CD14-positive monocyte (primary cell): ENCODE measurements around the gene TBX18. TPM values are rescaled to one million over a fixed set of nuclear protein-coding genes. Genes with fewer than 3 reads are reported as not detected.

ENCODE experiments used
- DNase-seq, 3 donors: peaks; one replicate each; pipeline ENCODE4 v3.0.0-alpha.2; 2011 to 2022
- H2AFZ ChIP-seq: 2 replicates; pipeline ENCODE4 v1.6.0; 2012; ENCODE audit warnings: mild to moderate bottlenecking, low read depth, low read length, inconsistent platforms; ENCODE audit not compliant: insufficient read depth, poor library complexity, severe bottlenecking
- H3K27ac ChIP-seq, 2 donors: 1 replicate in 1 of 2; 2 replicates in 1 of 2; pipeline ENCODE4 v1.5.1; 2012 to 2013; ENCODE audit warnings: low read length in 2 of 2, control low read depth in 1 of 2, inconsistent platforms in 1 of 2, low read depth in 1 of 2, mild to moderate bottlenecking in 1 of 2
- H3K27me3 ChIP-seq, 2 donors: one replicate each; pipeline versions ENCODE4 v1.6.0 to v1.6.1; 2011 to 2013; ENCODE audit warnings: low read length in 2 of 2; ENCODE audit not compliant: control insufficient read depth in 2 of 2, insufficient read depth in 2 of 2
- H3K36me3 ChIP-seq, 2 donors: replicated peaks in 1 of 2; 1 replicate in 1 of 2; 2 replicates in 1 of 2; pipeline versions ENCODE4 v1.5.1 to v1.6.1; 2012 to 2013; ENCODE audit warnings: low read length in 2 of 2, control low read depth in 1 of 2, inconsistent platforms in 1 of 2, mild to moderate bottlenecking in 1 of 2; ENCODE audit not compliant: insufficient read depth in 2 of 2, control insufficient read depth in 1 of 2
- H3K4me1 ChIP-seq, 2 donors: 1 replicate in 1 of 2; 2 replicates in 1 of 2; pipeline versions ENCODE4 v1.5.1 to v1.6.1; 2012 to 2013; ENCODE audit warnings: low read length in 2 of 2, control low read depth in 1 of 2, inconsistent platforms in 1 of 2, mild to moderate bottlenecking in 1 of 2, moderate library complexity in 1 of 2; ENCODE audit not compliant: insufficient read depth in 2 of 2, control insufficient read depth in 1 of 2
- H3K4me2 ChIP-seq: replicated peaks from 2 replicates; pipeline ENCODE3; 2012; ENCODE audit warnings: low read length, moderate library complexity, mild to moderate bottlenecking; ENCODE audit not compliant: poor library complexity, severe bottlenecking; ENCODE audit errors: extremely low read depth
- H3K4me3 ChIP-seq, 3 experiments: fragments of 200-600 bp in 1 of 3; sonication (generic) in 1 of 3; replicated peaks in 1 of 3; 1 replicate in 2 of 3; 2 replicates in 1 of 3; pipeline ENCODE4 v1.5.1; 2011 to 2013; ENCODE audit warnings: low read length in 3 of 3, mild to moderate bottlenecking in 3 of 3, control low read depth in 2 of 3, low read depth in 2 of 3, inconsistent platforms in 1 of 3, moderate library complexity in 1 of 3
- H3K79me2 ChIP-seq: 2 replicates; pipeline ENCODE4 v1.6.0; 2012; ENCODE audit warnings: mild to moderate bottlenecking, control low read depth, inconsistent platforms, low read length, moderate library complexity; ENCODE audit not compliant: insufficient read depth
- H3K9ac ChIP-seq: 2 replicates; pipeline ENCODE4 v1.6.0; 2017; ENCODE audit warnings: low read length, mild to moderate bottlenecking; ENCODE audit not compliant: insufficient read depth, poor library complexity, severe bottlenecking
- H3K9me3 ChIP-seq, 2 donors: replicated peaks in 1 of 2; 1 replicate in 1 of 2; 2 replicates in 1 of 2; pipeline versions ENCODE4 v1.5.1 to v1.6.1; 2012 to 2013; ENCODE audit warnings: low read length in 2 of 2, control low read depth in 1 of 2; ENCODE audit not compliant: control insufficient read depth in 1 of 2, insufficient read depth in 1 of 2
- H4K20me1 ChIP-seq: 2 replicates; pipeline ENCODE4 v1.6.0; 2012; ENCODE audit warnings: mild to moderate bottlenecking, low read length, control low read depth, moderate library complexity; ENCODE audit not compliant: insufficient read depth
- H3K27ac Mint-ChIP-seq, 7 donors: one replicate each; pipeline ENCODE4 v1.8.0; 2020; ENCODE audit warnings: mild to moderate bottlenecking in 7 of 7, mixed read lengths in 7 of 7, moderate library complexity in 6 of 7, inconsistent platforms in 2 of 7
- H3K27me3 Mint-ChIP-seq, 3 donors: one replicate each; pipeline ENCODE4 v1.8.0; 2021 to 2022; ENCODE audit warnings: low read depth in 3 of 3, mild to moderate bottlenecking in 3 of 3, mixed read lengths in 3 of 3, moderate library complexity in 3 of 3, inconsistent platforms in 1 of 3
- H3K36me3 Mint-ChIP-seq, 2 donors: one replicate each; pipeline ENCODE4 v1.8.0; 2020; ENCODE audit warnings: mixed read lengths in 2 of 2, inconsistent platforms in 1 of 2, mild to moderate bottlenecking in 1 of 2
- H3K4me1 Mint-ChIP-seq: one replicate; pipeline ENCODE4 v1.8.0; 2020; ENCODE audit warnings: mild to moderate bottlenecking, mixed read lengths
- H3K4me3 Mint-ChIP-seq, 2 donors: one replicate each; pipeline ENCODE4 v1.8.0; 2020; ENCODE audit warnings: mild to moderate bottlenecking in 2 of 2, mixed read lengths in 2 of 2, moderate library complexity in 1 of 2
- H3K9me3 Mint-ChIP-seq, 7 donors: one replicate each; pipeline ENCODE4 v1.8.0; 2020 to 2022; ENCODE audit warnings: mixed read lengths in 7 of 7, mild to moderate bottlenecking in 6 of 7, moderate library complexity in 6 of 7, inconsistent platforms in 2 of 7
- CTCF ChIP-seq: fragments of 200-600 bp; IDR thresholded peaks from one replicate; pipeline ENCODE4 v1.8.0; 2022; ENCODE audit warnings: antibody characterized with exemption, mild to moderate bottlenecking
- WGBS: methylation state at CpG from one replicate; pipeline ENCODE4 v1.1.5; 2013; ENCODE audit warnings: missing lambda C conversion rate; ENCODE audit not compliant: insufficient coverage; 5-methylcytosine and 5-hydroxymethylcytosine counted together
- intact Hi-C, 2 donors: fragments of 100-400 bp; cut with micrococcal nuclease; formaldehyde crosslinking; loops; one replicate each; pipeline versions ENCODE4 v1.15.0 to v1.15.1; 2023
- polyA plus RNA-seq, 3 donors: library from polyadenylated mRNA; depleted of rRNA in 1 of 3; unstranded in 2 of 3; stranded (reverse) in 1 of 3; fragments of 300-500 nt in 2 of 3; fragments of >200 nt in 1 of 3; fragmentation: Illumina TruSeq in 2 of 3; gene quantifications; 1 replicate in 2 of 3; 2 replicates in 1 of 3; pipeline ENCODE4 v1.2.3, GENCODE V29; 2012 to 2021

Gene TBX18
- polyA plus RNA-seq, 3 donors = 0.01 TPM; not detected in 2

GRCh38 chr6:84809455-84809854 is 45.1 kb upstream of the TBX18 start:
- H3K4me3 ChIP-seq = no peak overlapping the region
- no peaks in the 10 kb centered on the region for H3K27me3 ChIP-seq
- no peak overlapping the region for H3K4me2 ChIP-seq
- no peaks in the 10 kb centered on the region for H3K36me3 Mint-ChIP-seq
- H3K79me2 ChIP-seq = no peaks in the 10 kb centered on the region
- H3K9me3 Mint-ChIP-seq = peaks cover 0 to 2% (median 0%) of the 10 kb centered on the region in 7 donors
- no peak overlapping the region for H2AFZ ChIP-seq
- no peaks in the 10 kb centered on the region for H3K27me3 Mint-ChIP-seq
- H4K20me1 ChIP-seq = no peaks in the 10 kb centered on the region
- intact Hi-C loops = no loop called here
- no peak overlapping the region for H3K27ac ChIP-seq
- WGBS = 50% methylated on average over 2 of the region's 4 CpGs
- no peaks in the 10 kb centered on the region for H3K36me3 ChIP-seq
- TF ChIP-seq CTCF = no peak
- DNase-seq = no peak
- H3K27ac Mint-ChIP-seq = no peak overlapping the region
- H3K4me3 Mint-ChIP-seq = no peak overlapping the region
- H3K4me1 Mint-ChIP-seq = no peaks in the 10 kb centered on the region
- H3K9me3 ChIP-seq = no peaks in the 10 kb centered on the region
- no peak overlapping the region for H3K9ac ChIP-seq
- H3K4me1 ChIP-seq = no peaks in the 10 kb centered on the region

GRCh38 chr6:84808491-84809061 is 44.2 kb upstream of the TBX18 start:
- Histone ChIP-seq H3K4me2 (no peak overlapping the region), H3K9me3 (no peaks in the 10 kb centered on the region), H3K79me2 (no peaks in the 10 kb centered on the region), H3K27ac (no peak overlapping the region), H3K4me3 (no peak overlapping the region), H3K4me1 (no peaks in the 10 kb centered on the region), H3K9ac (no peak overlapping the region), H3K36me3 (no peaks in the 10 kb centered on the region), H2AFZ (no peak overlapping the region), H3K27me3 (no peaks in the 10 kb centered on the region), H4K20me1 (no peaks in the 10 kb centered on the region)
- H3K27ac Mint-ChIP-seq = no peak overlapping the region
- H3K4me3 Mint-ChIP-seq = no peak overlapping the region
- no peak for TF ChIP-seq CTCF
- H3K4me1 Mint-ChIP-seq = no peaks in the 10 kb centered on the region
- intact Hi-C loops = no loop called here
- no peaks in the 10 kb centered on the region for H3K27me3 Mint-ChIP-seq
- H3K36me3 Mint-ChIP-seq = no peaks in the 10 kb centered on the region
- DNase-seq = no peak
- WGBS = 95% methylated on average over 5 of the region's 6 CpGs
- H3K9me3 Mint-ChIP-seq = peaks cover 0 to 2% (median 0%) of the 10 kb centered on the region in 7 donors
